NCI-H526 (cell line): ENCODE measurements around the gene TUBGCP2.
"Not testable (repeated sequence)": the region's sequence is repeated elsewhere in the genome, so short reads cannot be mapped to it uniquely, and the experiment has no call there.

Experiments used
- DNase-seq, 2 experiments: peaks; one replicate each; lab custom pipeline; 2025; lab: John Stamatoyannopoulos, UW

The TUBGCP2 gene

DNA sequence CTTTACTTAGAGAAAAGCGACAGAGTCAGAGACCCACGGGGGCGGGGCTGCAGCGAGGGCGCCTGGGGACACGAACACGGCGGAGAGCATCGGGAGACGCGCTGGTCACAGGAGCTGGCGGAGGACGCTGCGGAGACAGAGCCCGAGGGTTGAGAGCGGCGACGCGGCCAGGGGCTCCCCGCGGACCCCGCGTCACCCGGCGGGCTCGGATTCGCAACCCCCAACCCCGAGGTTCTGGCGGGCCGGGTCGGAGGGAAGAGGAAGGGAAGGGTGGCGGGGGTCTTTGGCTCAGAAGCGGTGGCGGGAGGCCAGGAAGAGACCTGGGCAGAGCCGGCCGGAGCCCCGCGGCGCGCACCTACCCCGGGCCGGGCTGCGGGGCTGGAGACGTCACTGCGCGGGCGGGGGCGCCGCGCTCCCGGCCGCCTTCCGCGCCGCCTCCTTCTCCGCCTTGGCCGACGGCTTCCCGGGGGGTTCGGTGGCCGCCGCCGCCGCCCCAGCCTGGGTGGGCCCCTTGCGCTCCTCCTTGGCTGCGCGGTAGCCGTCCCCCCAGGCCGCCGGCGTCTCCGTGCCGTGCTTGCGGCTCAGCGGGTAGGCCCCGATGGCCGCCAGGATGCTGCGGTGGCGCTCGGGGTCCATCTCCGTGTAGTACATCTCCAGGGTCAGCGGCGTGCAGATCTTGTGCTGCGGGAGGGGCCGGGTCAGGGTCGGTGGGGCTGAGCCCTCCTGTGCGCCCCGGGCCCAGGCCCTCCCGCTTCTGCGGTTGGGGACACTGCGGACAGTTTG is 17.0 kb upstream of the TUBGCP2 start:
- peak in 1 of 2 experiments; percentile 25 for DNase-seq

- DNase-seq = no peak
These were observed 16.2 kb upstream of the TUBGCP2 start for GRCh38 chr10:133324857-133325260.

DNA sequence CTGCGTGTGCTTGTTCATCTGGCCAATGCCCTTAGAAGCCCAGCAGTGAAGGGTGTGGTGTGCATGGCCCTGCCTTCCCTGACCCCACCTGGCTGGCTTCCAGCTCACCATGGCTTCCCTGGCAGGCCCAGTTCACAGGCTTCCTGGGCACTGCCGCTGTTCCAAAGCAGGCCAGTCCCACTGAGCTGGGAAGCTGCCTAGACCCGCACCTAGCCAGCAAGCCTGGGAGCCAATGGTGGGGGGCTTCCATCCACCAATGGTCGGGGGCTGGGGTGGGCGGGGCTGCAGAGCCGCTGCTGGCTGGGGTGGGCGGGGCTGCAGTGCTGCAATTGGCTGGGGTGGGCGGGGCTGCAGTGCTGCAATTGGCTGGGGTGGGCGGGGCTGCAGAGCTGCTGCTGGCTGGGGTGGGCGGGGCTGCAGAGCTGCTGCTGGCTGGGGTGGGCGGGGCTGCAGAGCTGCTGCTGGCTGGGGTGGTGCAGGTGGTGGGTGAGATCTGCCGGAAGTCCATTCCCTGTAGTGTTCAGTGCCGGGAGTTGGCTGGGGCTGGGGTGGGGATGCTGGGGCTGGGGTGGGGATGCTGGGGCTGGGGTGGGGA is 15.6 kb upstream of the TUBGCP2 start:
- peak; percentile 35 to 65 for DNase-seq

- DNase-seq = not testable (repeated sequence)
These were observed 13.5 kb upstream of the TUBGCP2 start for GRCh38 chr10:133322064-133322709.

DNA sequence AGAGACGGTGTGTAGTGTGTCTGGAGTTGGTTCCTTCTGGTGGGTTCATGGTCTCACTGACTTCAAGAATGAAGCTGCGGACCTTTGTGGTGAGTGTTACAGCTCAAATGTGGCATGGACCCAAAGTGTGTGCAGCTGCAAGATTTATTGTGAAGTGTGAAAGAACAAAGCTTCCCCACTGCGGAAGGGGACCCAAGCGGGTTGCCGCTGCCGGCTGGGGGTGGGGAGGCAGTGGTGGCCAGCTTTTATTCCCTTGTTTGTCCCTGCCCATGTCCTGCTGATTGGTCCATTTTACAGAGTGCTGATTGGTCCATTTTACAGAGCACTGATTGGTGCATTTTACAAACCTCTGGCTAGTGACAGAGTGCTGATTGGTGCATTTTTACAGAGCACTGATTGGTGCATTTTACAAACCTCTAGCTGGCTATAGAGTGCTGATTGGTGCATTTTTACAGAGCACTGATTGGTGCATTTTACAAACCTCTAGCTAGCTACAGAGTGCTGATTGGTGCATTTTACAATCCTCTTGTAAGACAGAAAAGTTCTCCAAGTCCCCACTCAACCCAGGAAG is 12.3 kb upstream of the TUBGCP2 start:
- not testable (repeated sequence) for DNase-seq

- DNase-seq = peak; percentile 40 to 81
These were observed 9.9 kb upstream of the TUBGCP2 start for GRCh38 chr10:133318494-133319127.

GRCh38 chr10:133316732-133317131 is 8.1 kb upstream of the TUBGCP2 start:
- DNase-seq = no peak

DNA sequence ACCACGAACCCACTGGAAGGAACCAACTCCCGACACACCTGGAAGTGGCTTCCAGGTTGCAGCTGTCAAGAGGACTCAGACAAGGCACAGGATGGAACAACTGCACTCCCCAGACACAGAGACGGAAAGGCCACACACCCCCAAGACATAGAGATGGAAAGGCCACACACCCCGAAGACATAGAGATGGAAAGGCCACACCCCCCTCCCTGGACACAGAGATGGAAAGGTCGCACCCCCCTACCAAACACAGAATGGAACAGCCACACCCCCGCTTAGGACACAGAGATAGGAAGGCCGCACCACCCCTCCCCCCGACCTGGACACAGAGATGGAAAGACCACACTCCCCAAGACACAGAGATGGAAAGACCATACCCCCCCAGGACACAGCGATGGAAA is 7.6 kb upstream of the TUBGCP2 start:
- DNase-seq = no peak

- no peak for DNase-seq
These were observed 7.2 kb upstream of the TUBGCP2 start for GRCh38 chr10:133315847-133316246.

DNA sequence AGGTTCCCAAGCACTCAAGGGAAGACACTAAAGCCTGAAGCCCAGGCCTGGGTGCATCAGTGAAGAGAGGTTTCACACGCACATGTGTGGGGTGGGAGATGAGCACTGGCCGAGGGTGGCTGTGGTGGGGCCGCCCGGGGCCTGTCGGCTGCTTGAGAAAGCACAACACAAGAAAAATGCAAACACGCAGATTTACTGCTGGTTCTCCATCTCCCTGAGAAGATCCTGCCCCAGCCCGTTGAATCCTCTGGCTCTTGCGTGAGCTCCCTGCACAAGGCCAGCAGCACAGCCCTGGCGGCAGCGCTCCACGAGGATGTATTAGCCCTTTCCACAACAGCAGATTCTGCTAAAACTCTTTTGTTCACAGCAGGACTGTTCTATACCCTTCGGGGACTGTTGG is 6.2 kb upstream of the TUBGCP2 start:
- no peak for DNase-seq

DNA sequence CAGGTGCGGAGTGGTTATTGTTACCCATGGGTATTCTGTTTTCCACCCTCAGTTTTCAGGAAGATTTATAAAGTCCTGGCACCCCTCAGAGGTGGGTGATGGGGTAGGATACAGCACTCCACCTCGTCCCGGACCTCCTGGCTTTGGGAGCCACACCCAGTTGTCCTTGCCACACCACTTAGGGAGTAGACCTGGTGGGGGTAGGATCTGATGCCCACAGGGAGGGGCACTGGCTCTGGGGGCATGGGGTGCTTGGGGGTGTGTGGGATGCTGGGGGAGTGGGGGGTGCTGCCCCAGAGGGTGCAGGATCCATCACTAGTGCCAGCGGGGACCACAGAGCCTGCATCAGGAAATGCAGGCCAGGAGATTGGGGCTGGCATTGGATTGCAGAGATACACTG is 4.5 kb upstream of the TUBGCP2 start:
- no peak for DNase-seq

GRCh38 chr10:133312769-133313145 is 4.1 kb upstream of the TUBGCP2 start:
- no peak for DNase-seq

DNA sequence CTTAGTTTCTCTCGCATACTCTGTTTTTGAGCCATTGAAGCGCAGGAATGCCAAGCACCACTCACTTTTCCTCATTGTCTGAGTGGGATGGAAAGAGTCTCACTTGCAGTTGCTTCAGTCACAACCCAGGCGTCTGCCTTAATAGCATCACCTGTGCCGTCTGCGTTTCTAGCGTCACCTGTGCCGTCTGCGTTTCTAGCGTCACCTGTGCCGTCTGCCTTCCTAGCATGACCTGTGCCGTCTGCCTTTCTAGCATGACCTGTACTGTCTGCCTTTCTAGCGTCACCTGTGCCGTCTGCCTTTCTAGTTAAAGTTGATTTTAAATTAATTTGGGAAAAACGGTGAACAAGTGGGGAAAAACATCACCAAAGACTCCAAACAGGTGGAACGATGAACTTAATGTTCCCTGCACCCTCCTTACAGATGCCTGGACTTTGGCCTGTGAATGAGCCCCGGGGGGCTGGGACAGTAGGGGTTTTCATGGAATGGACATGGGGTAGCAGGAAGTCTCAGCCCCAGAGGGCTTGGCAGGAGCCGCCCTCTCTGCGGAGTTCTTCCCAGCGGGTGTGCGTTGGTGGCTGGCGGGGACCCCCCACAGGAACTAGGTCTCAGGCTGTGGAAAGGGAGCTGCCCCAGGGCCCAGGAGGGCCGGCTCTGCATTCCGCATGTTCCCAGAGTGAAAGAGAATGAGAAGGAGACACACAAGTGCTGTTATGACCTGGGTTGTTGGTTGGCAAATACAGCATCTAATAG is 3.5 kb upstream of the TUBGCP2 start:
- DNase-seq = no peak

DNA sequence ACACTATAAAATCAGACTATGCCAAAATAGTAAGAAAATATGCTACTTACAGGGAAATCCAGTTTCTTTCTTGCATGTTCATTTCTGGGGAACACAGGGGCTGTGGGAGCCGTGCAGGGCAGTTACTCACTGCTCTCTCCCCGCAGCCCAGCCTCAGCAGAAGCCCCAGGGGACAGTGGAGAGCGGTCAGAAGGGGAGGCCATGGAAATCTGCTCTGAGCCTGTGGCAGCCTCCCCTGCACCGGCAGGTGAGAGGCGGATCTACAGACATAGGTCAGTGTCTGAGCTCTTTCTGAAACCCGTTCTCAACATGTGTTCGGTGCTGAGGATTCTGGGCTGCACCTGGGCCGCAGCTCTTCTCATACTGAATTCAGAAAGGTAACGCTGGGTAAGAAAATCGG is 2.9 kb upstream of the TUBGCP2 start:
- DNase-seq = no peak

GRCh38 chr10:133310789-133311188 is 2.1 kb upstream of the TUBGCP2 start:
- no peak for DNase-seq

DNA sequence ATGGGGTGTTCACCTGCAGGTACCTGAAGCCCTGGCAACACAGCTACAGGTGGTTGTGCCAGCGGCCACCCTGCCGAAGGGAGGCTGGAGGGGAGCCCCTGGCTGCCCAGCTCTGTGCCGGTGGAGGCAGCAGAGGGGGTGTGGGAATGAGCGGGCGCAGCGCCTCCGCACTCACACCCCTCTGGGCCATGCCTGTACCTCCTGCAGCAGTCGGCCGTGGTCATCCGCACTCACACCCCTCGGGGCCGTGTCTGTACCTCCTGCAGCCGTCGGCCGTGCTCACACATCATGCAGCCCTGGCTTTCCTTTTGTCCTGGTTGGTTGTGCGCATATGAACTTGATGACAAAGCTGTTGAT is 1.7 kb upstream of the TUBGCP2 start:
- no peak for DNase-seq

GRCh38 chr10:133309720-133310398 is 1.2 kb upstream of the TUBGCP2 start:
- DNase-seq = no peak

GRCh38 chr10:133309100-133309719 is 538 bp upstream of the TUBGCP2 start:
- DNase-seq = peak in 1 of 2 experiments; percentile 84

DNA sequence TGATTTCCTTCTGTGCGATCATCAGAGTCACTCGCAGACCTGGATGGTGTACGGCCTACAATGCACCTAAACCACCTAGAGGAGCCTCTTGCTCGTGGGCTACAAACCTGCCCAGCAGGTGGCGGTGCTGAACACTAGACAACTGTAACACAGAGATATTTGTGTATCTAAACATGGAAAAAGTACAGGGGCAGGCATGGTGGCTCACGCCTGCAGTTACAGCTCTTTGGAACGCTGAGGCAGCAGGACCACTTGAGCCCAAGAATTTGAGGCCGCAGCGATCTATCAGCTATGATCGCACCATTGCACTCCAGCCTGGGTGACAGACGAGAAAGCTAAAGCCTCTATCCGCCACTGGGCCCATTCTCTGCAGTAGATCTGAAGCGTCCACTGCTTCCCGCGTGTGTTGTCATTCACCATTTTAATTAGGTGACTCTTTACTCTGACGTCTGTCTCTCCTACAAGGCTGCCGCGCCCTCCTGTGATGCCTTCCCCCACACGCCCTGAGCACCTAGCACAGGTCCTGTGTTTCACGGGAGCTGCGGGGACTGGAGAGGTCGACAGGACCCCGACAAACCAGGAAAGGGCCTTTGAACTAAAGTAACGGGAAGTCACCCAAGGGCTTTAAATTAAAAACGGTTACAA is 774 bp downstream of the TUBGCP2 start:
- DNase-seq = peak; percentile 67 to 84

DNA sequence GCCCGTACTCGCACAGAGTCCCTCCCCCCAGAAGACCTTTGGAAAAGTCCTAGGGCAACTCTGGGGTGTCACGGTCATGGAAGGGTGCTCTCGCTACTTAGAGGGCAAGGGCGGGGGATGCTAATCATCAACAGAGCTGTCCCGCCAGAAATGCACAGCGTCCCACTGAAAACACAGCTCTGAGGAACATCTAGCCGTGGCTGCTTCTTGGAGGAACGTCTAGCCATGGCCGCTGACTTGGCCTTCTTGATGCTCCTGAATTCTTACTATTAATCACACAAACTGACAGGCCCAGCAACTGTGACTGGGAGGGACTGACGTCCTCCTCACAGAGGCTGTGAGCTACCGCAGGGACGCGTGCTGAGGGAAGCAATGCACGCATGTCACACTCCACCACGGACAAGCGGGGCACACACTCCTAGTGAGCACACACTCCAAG is 1.7 kb downstream of the TUBGCP2 start:
- DNase-seq = no peak
